ENCODE data around the gene TMIE. TPM values are rescaled to one million over a fixed set of nuclear protein-coding genes. Genes with fewer than 3 reads are reported as not detected.

Gene TMIE
- polyA plus RNA-seq, 2 of the 4 experiments (the other 2 are of a cell fraction): 0.09 to 0.12 TPM

- Histone ChIP-seq H3K9me3 (no peaks in the 10 kb centered on the region), H3K4me2 (no peak overlapping the region), H3K4me3 (no peak overlapping the region), H3K4me1 (peaks cover 27% of the 10 kb centered on the region), H3K27ac (no peak overlapping the region)
- DNase-seq (ENCODE audit: low read depth in 1 of 2, low spot score in 1 of 2) (peak; percentile 31 to 40), ATAC-seq (peak; percentile 33 to 48; a peak in 3 of 6 replicates), FAIRE-seq (no peak)
- TF ChIP-seq MAX (IDR thresholded peaks at IDR 0.05): no peak
- no peak for TF ChIP-seq ZFP36 (IDR thresholded peaks at IDR 0.05; ENCODE audit: borderline replicate concordance, partially characterized antibody)
- no peak for TF ChIP-seq RFX5 (IDR thresholded peaks at IDR 0.05)
- no peak for TF ChIP-seq NR3C1 (IDR thresholded peaks at IDR 0.05)
- TF ChIP-seq HOXB13 (CRISPR knock-in tag; IDR thresholded peaks at IDR 0.05; ENCODE audit: low read depth): no peak
- peak; percentile 18; the same call in 1 of the 3 replicates for TF ChIP-seq CTCF (IDR thresholded peaks at IDR 0.05)
- ChIA-PET CTCF (no interaction called here), POLR2A (no interaction called here)
- whole genome bisulfite sequencing (ENCODE audit: missing lambda C conversion rate): 78% methylated on average over 5 of the region's 11 CpGs
These were observed 5.8 kb upstream of the TMIE start for GRCh38 chr3:46695177-46695961.

- POLR2A ChIA-PET: no interaction called here
- 100% methylated on average over 3 of the region's 4 CpGs for WGBS (ENCODE audit: missing lambda C conversion rate)
- TF ChIP-seq ATOH8 (CRISPR knock-in tag; IDR thresholded peaks at IDR 0.05; ENCODE audit: low read depth) (no peak), RAD21 (conservative IDR thresholded peaks at IDR 0.05 in 1 of 2, IDR thresholded peaks at IDR 0.05 in 1 of 2) (no peak), GATA3 (IDR thresholded peaks at IDR 0.05; ENCODE audit: borderline replicate concordance) (no peak), BCL3 (IDR thresholded peaks at IDR 0.05) (no peak), CHD2 (IDR thresholded peaks at IDR 0.05; ENCODE audit: low read length, partially characterized antibody) (no peak)
- no peak overlapping the region for H3K4me2 ChIP-seq
- H3K4me1 ChIP-seq: peaks cover 18% of the 10 kb centered on the region
- no peak overlapping the region for H3K4me3 ChIP-seq
- FAIRE-seq (no peak), ATAC-seq (no peak), DNase-seq (ENCODE audit: low read depth in 1 of 2, low spot score in 1 of 2) (no peak)
- CTCF ChIA-PET: interaction anchor here (0.5 to 1.3 kb wide), 4 partner anchors 199 to 816 kb away, joined by 3 to 4 read pairs (median 3); no protein-coding TSS in a partner anchor
- no peak overlapping the region for H3K27ac ChIP-seq
- no peaks in the 10 kb centered on the region for H3K9me3 ChIP-seq
These were observed 5.0 kb upstream of the TMIE start for GRCh38 chr3:46695962-46696894.

GRCh38 chr3:46699676-46700523 is 1.3 kb upstream of the TMIE start:
- TF ChIP-seq TFCP2L1 (CRISPR knock-in tag; IDR thresholded peaks at IDR 0.05): no peak
- TF ChIP-seq ZC3H11A (IDR thresholded peaks at IDR 0.05): no peak
- TF ChIP-seq RCOR1 (IDR thresholded peaks at IDR 0.05; ENCODE audit: low read depth, low read length): no peak
- no peak for TF ChIP-seq NPAS2 (CRISPR knock-in tag; IDR thresholded peaks at IDR 0.05; ENCODE audit: borderline replicate concordance)
- TF ChIP-seq GATA3 (IDR thresholded peaks at IDR 0.05; ENCODE audit: borderline replicate concordance): no peak
- TF ChIP-seq JUN (IDR thresholded peaks at IDR 0.05): no peak
- TF ChIP-seq MAZ (IDR thresholded peaks at IDR 0.05; ENCODE audit: borderline replicate concordance, low read depth, low read length): no peak
- TF ChIP-seq ELK1 (IDR thresholded peaks at IDR 0.05; ENCODE audit: low read depth, low read length): no peak
- no peak for TF ChIP-seq EP300 (IDR thresholded peaks at IDR 0.05)
- TF ChIP-seq USF2 (IDR thresholded peaks at IDR 0.05): no peak
- no peak for TF ChIP-seq HEYL (CRISPR knock-in tag; IDR thresholded peaks at IDR 0.05)
- no peak for TF ChIP-seq BHLHE40 (IDR thresholded peaks at IDR 0.05; ENCODE audit: low read depth, low read length)
- no peak for TF ChIP-seq RFX5 (IDR thresholded peaks at IDR 0.05)
- TF ChIP-seq MAFK (IDR thresholded peaks at IDR 0.05; ENCODE audit: partially characterized antibody): no peak
- no peak overlapping the region for H3K27ac ChIP-seq
- no peak overlapping the region for H3K4me3 ChIP-seq
- FAIRE-seq (no peak), DNase-seq (ENCODE audit: low read depth in 1 of 2, low spot score in 1 of 2) (no peak), ATAC-seq (no peak)
- ChIA-PET POLR2A (no interaction called here), CTCF (interaction anchor here (0.8 kb wide), 1 partner anchor 19 kb away, joined by 3 read pairs; no protein-coding TSS in a partner anchor)
- H3K4me2 ChIP-seq: no peak overlapping the region
- 80% methylated on average over 5 of the region's 8 CpGs for WGBS (ENCODE audit: missing lambda C conversion rate)
- no peaks in the 10 kb centered on the region for H3K4me1 ChIP-seq
- no peaks in the 10 kb centered on the region for H3K9me3 ChIP-seq
